Measurements from ENCODE around the gene DNAAF9. TPM values are rescaled to one million over a fixed set of nuclear protein-coding genes. Genes with fewer than 3 reads are reported as not detected.
A peak's percentile ranks its signal among the peaks of the same experiment; 100 is the strongest.
"Not testable (repeated sequence)": the region's sequence is repeated elsewhere in the genome, so short reads cannot be mapped to it uniquely, and the experiment has no call there.

The DNAAF9 gene
- 10 to 100 TPM; 13.4 to 18.5 (median 15.5) TPM for polyA plus RNA-seq (ENCODE audit: insufficient read length in 10 of 10)
- long read RNA-seq, donor 1, result 0 reads
- long read RNA-seq, donor 2, partial matches to known transcripts, result 12 of 12 reads
- long read RNA-seq, donor 2, other reads (novel, unspliced or antisense), result 0 of 12 reads
- long read RNA-seq, donor 3, result 0 reads
- long read RNA-seq, donor 4, result 0 reads
- long read RNA-seq, donor 5, result 0 reads
- long read RNA-seq, donor 6, result 0 reads
- long read RNA-seq, donor 7, full-length matches to known transcripts, result 1 of 1 reads
- long read RNA-seq, donor 7, partial matches to known transcripts, result 0 of 1 reads
- long read RNA-seq, donor 7, other reads (novel, unspliced or antisense), result 0 of 1 reads
- long read RNA-seq, donor 8, full-length matches to known transcripts, result 1 of 13 reads
- long read RNA-seq, donor 8, partial matches to known transcripts, result 12 of 13 reads
- long read RNA-seq, donor 8, other reads (novel, unspliced or antisense), result 0 of 13 reads
- long read RNA-seq, donor 9, result 0 reads

DNA sequence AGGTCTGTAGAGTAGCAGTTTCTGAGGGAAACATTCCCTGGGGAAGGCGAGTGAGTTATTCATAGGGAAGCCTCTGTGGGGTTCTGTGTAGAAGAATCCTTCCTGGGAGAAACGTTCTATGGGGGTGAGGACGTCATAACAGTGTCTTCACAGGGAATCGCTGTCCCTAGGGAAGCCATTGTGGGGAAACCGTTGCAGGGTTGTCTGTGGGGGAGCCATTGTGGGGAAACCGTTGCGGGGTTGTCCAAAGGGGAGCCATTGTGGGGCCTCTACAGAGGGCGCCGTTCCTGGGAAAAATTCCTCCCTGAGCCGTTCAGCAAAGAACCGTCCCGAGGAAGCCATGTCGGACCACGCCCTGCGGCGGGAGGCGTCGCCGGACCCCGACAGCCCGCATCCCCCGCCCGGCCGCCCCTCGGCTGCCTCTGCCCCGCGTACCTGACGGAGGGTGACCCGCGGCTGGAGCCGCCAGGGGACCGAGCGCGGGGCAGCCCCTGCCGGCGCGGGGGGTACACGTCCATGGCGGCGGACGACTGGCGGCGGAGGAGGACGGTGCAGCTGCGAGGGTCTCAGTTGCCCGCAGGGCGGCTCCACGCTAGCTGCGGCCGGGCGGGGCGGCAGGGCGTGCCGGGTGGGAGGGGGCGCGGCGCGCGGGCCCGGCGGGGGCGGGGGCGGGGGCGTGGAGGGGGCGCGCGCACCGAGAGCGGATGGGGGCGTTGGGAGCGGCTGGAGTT is at the start of gene DNAAF9:
TSS of gene DNAAF9 (minus strand) at position 630 of the 731 bp plus-strand sequence. CDS start at position 518, 112 bp downstream.
- peak; percentile 33 to 83 (median 54) for DNase-seq

DNA sequence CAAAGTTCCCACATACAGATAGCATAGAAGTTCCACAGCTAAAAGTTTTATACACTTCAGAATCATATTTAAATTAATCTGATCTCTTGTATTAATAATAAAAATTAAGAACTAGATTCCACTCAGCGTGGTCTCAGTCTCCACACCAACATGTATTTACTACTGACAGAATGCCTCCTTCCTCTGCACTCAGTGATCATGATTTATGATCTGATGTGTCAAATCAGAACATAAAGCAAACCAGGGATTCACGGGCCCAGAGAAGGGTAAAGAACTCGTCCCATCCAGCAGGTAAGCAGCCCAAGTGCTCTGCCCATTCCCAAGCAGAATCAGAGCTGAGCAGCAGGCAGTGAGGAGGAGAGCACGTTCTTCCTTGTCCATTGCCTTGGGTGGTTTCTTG is 49.2 kb upstream of the DNAAF9 start:
- DNase-seq, result no peak

DNA sequence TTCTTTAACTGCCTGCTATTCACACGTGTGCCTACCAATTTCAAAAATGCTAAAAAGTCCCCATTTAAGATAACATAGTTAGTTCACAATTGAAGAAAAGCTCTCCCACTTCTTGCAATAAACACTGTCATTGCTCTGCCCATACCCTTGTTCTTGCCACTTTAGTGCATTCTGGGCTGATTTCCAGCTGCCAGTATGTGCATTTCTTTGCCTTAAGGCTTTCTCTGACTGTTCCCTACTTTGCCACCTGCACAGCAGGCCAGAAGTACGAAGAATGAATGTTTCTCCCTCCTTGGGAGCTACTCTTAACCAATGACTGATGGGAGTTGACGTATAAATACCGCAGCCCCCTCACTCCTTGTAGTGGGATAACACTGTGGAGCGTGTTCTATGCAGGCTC is 47.4 kb upstream of the DNAAF9 start:
- DNase-seq, result no peak

DNA sequence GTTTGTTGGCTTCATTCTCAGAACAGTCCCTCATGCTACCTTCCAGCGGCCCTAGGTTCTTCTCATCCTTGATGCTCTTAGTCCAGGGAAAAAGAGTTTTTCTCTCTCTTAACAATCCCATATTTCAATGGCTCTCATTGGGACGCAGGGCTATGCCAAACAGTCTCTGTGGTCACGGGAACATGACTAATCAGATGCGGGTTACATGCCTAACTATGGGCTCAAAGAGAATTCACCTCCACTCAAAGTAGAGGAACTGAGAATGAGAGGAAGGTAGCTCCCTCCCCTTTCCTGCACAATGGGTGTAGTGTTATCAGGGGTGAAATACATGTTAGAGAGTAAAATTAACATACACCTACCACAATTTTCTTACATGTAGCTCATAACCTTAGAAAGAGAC is 45.2 kb upstream of the DNAAF9 start:
- DNase-seq, result no peak

DNA sequence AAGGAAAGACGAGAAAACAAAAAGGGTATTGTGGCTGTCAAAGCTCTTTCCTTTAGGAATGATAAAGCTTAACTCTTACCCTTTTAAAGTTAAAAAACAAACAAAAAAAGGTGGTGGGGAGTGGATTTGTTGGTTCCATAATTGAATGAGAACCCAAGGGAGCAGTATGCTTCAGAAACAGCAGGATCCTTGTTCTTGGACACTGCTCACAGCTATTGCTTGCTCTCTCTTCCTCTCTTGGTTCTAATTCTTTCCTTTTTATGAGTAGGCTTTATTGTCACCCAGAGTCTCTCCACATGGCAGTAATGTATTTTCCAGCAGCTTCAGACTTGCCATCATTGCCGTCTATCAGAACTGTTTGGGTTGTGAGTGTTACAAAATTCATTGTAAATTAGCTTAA is 44.7 kb upstream of the DNAAF9 start:
- no peak for DNase-seq

DNA sequence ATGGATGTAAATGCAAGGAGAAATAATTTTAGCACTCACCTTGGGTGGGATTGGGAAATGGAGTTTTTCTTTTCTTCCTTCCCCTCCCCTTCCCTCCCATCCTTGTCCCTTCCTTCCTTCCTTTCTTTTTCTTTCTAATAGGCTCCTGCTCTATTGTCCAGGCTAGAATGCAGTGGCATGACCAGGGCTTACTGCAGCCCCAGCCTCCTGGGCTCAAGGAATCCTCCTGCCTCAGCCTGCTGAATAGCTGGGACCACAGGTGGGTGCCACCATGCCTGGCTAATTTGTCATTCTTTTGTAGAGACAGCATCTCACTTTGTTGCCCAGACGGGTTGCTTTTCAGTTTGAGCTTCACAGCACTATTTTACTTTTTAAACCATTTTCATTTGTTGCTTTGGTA is 41.9 kb upstream of the DNAAF9 start:
- no peak for DNase-seq

DNA sequence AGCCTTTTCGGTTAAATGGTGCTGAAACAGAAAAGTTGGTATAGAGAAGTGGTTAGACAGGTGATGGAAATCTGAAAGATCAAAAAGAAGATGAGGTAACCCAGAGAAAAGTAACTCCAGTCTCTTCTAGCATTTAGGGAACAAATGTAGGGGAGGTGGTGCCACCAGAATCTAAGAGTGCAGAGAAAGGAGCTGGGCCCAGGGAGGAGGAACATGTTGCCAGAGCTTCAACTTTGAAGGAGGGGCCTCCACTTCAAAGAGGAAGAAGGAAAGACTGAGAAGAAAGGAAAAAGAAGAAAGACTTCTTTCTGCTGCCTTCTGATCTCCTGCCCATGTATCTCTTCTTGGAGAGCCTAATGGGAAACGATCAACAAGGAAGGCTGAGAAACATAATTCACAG is 39.9 kb upstream of the DNAAF9 start:
- DNase-seq, result no peak

DNA sequence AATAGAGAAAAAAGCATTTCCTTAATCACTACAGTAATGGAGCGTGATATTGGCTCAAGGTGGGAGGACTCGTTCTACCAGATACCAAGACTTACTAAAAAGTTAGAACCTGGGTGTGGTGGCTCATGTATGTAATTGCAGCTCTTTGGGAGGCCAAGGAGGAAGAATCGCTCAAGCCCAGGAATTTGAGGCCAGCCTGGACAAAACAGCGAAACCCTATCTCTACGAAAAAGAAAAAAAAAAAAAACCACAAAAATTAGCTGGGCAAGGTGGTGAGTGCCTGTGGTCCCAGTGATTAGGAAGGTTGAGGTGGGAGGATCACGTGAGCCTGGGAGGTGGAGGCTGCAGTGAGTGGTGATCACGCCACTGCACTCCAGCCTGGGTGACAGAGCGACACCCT is 39.3 kb upstream of the DNAAF9 start:
- no peak for DNase-seq

DNA sequence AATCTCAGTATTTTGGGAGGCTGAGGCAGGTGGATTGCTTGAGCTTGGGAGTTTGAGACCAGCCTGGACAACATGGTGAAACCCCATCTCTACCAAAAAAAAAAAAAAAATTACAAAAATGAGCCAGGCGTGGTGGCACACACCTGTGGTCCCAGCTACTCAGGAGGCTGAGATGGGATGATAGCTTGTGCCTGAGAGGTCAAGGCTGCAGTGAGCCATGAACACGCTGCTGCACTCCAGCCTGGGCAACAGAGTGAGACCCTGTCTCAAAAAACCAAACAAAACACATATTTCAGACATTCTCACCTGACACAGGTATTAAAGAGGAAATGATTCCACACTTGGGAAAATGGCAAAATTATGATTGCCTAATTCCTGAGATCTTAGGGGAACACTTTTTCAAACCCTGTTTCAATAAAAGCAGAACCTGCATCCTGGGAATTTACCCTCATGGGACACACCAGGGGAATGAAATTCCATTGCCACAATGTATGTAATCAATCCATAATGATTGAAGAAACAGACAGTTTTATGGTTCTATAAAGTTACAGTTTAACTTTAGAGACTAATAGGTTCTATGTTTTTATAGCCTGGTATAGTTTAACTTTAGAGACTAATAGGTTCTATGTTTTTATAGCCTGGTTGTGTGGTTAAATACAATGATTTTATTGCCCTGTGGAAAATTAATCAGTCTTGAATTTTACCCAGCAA is 29.6 kb upstream of the DNAAF9 start:
- no peak for DNase-seq

DNA sequence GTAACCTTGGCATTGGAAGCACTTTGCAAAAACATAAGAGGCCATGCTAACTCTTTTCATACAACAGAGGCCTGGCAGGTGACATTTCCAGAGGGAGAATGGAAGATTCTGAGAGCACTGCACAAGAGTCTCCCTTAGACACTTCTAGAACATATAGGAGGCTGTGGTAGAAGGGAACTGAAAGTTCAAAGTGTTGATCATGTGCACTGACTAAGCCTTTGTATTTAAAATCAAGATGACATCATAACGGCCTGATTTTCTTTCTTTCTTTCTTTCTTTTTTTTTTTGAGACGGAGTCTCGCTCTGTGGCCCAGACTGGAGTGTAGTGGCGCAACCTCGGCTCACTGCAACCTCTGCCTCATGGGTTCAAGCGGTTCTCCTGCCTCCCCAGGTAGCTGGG is 26.8 kb upstream of the DNAAF9 start:
- no peak for DNase-seq

DNA sequence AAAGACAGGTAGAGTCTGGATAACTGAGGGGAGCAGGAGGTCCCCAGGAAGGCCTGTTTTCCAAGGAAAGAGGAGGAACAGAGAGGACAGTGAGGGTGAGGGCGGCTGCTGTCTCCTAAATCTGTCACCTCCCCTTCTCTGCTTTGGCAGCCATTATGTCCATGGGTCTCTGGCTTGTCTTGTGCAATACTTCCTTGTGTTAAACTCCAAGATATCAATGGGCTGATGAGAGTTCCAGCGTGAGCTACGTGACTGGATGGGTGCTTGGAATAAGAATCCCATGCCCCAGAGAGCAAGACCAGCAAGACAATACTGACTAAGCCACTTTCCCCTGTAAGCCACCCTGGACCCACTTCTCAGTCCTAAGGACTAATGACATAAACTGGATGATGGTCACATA is 26.3 kb upstream of the DNAAF9 start:
- DNase-seq, result no peak

DNA sequence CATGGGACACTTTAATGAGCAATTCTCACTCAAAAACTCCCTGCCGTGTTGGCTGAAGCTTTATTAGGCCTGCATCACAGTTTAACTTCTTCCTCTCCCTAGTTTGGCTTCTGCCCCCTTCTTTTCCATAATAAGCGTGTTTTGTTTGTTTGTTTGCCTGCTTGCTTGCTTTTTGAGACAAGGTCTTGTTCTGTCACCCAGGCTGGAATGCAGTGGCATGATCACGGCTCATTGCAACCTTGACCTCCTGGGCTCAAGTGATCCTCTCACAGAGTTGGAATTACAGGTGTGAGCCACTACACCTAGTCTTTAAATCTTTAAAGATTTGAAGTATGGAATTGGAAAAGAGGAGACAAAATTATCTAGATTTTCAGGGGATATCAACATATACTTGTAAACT is 25.4 kb upstream of the DNAAF9 start:
- no peak for DNase-seq

DNA sequence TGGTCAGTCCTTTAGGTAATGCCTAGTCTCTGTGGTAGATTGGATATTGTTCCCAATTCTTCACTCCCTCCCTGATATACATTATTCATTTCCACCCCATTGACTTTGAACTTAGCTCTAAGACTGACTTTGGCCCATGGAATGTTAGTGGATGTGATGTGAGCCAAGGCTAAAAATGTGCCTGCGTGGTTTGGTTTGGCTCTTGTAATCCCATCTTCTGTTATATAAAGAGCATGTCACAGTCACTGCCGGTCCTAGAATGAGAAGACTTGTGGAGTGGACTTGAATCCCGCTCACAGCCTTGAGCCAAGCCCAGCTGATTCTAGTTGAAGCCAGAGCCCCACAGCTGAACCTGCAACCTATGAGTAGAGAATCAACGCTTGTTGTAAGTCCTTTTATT is 23.6 kb upstream of the DNAAF9 start:
- no peak for DNase-seq

DNA sequence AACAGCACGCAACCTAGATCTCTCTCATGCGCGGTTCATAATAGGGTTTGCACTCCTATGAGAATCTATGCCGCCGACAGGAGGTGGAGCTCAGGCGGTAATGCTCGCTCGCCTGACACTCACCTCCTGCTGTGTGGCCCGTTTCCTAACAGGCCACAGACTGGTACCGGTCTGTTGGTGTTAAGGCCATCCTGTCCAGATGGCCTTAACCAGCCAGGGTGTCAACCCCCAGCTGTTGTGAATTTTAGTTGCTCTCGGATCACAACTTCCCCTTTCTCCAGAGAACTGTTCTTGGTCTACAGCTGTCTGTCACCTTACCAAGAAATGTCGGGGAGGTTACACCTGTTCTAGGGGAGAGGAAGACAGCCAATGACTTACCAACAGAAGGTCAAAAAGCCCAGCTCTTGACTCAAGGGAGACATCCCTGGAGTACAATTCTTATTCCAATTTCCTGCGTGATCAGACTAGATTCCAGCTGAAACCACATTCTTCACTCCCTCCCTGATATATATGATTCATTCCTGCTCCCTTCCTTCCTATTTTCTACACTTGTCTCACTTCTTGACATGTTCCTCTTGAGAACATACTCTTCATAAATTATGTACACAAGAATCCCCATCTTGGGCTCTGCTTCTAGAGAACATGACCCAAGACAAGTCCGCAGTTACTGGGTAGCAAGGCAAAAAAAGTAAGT is 23.1 kb upstream of the DNAAF9 start:
- peak in 1 of 3 donors; percentile 33 for DNase-seq

DNA sequence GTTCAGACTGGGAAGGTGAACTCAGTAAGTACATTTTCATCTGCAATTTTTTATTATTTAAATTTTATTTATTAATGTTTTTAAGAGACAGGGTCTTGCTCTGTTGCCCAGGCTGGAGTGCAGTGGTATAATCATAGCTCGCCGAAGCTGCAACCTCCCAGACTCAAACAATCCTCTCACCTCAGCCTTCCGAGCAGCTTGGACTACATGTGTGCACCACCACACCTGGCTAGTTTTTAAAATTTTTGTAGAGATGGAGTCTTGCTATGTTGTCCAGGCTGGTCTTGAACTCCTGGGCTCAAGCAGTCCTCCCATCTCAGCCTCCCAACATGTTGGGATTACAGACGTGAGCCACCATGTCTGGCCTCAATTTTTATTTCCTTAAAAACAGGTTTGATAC is 19.3 kb upstream of the DNAAF9 start:
- DNase-seq, result not testable (repeated sequence)

DNA sequence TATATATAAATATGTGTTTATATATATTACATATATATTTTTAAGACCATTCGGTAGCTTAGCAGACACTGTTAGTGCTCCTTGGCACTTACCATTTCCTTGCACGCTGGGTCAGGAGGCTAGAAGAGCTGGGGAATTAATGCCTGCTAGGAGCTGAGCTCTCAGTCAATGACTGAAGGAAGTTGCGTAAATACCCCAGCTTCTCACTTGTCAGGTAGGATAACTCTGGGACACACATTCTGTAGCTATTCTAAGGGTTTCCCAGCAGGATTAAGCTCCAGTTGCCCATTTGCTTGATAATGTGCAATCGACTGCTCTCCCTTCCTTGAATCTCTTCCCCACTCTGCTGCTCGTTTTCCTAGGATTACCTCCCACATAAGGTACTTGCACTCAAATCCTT is 15.7 kb upstream of the DNAAF9 start:
- DNase-seq, result no peak

DNA sequence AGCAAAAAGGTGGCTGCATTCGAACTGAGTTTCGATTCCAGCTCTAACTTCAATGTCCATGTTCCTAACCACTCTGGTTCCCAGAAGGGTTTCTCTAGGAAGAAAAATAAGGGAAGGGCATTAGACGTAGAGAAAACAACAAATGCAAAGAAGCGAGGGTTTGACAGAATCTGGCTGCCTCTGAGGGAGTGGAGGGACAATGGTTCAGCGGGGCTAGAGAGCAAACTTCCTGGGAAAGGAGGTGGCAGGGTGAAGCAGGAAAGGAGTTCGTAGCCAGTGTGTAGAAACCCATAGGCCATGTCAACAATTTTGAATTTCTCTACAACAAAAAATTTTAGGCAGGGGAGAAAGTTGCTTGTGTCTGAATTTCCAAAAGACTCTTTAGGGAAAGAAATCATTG is 14.5 kb upstream of the DNAAF9 start:
- DNase-seq, result no peak

DNA sequence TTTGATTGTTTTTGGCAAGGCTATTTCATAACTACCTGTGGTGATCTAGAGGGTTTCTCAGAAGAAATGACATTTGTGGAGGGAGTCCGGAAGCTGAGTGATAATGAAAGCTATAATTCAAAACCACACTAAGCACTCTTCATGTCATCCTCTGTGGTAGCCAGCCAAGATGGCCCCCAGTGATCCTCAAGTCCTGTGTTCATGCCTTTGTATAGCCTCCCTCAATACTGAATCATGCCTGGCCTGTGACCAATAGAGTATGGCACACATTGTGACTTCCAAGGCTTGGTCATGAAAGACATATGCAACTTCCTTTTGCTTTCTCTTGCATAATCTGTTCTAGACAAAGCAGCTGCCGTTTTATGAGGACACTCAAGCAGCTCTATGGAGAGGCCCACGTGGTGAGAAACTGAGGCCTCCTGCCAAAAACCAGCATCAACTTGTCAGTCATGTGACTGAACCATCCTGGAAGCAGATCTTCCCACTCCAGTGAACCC is 12.8 kb upstream of the DNAAF9 start:
- DNase-seq, result peak in 2 of 3 donors; percentile 16 to 27

DNA sequence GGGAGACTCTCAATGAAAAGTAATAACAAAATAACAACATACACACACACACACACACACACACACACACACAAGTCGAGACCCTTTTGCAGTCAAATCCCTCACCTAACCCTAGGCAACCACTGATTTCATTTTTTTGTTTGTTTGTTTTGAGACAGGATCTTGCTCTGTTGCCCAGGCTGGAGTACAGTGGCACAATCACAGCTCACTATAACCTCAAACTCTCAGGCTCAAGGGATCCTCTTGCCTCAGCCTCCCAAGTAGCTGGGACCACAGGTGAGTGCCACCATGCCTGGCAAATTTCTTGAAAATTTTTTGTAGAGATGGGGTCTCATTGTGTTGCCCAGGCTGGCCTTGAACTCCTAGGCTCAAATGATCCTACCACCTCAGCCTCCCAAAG is 10.7 kb upstream of the DNAAF9 start:
- not testable (repeated sequence) for DNase-seq

DNA sequence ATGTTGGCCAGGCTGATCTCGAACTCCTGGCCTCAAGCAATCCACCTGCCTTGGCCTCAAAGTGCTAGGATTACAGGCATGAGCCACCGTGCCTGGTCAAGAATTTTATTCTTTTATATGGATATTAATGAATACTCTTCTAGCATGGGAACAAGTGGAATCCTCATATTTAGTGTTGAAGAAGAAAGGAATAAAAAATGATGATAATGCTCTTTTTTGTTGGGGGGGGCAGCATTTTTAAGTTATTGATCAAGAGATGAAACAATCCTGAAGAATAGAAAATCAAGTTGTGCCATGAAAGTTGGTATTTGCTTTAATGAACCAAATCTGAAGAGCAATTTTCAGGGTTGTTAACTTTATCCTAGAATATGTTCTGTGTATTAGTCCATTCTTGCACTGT is 6.7 kb upstream of the DNAAF9 start:
- no peak for DNase-seq

DNA sequence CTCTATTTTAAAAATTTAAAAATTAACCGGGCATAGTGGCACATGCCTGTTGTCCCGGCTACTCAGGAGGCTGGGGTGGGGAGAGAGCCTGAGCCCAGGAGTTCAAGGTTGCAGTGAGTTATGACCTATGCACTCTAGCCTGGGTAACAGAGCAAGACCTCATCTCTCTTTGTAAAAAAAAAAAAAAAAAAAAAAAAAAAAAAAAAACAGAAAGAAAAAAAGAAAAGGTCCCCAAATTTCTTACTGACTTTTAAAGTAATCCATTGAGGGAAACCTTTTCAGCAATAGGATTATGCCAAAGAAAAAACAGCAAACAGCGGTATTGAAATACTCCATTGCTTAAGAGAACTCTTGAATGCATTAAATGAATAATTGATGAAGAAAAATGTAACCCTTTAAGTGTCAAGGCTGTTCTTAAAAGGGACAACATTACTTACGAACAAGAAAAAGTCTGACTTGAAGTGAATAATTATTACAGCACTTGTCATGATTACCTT is 6.0 kb upstream of the DNAAF9 start:
- DNase-seq, result no peak
